Measurements from ENCODE around the gene AUTS2. TPM values are rescaled to one million over a fixed set of nuclear protein-coding genes. Genes with fewer than 3 reads are reported as not detected.

The AUTS2 gene
- total and polyA plus RNA-seq, 2 experiments from 2014 or later: 3.0 to 4.4 TPM

GRCh38 chr7:70527520-70528115, 929.3 kb downstream of the AUTS2 start:
- no peaks in the 10 kb centered on the region for H3K79me2 ChIP-seq (ENCODE audit: insufficient read depth)
- no peak overlapping the region for H2AFZ ChIP-seq
- TF ChIP-seq EZH2phosphoT487 (IDR thresholded peaks at IDR 0.05; ENCODE audit: insufficient read depth, low read depth) (no peak), EZH2 (IDR thresholded peaks at IDR 0.05; ENCODE audit: insufficient read depth, poor library complexity, severe bottlenecking) (no peak)
- no peaks in the 10 kb centered on the region for H3K4me1 ChIP-seq (ENCODE audit: insufficient read depth)
- H3K9me3 ChIP-seq (ENCODE audit: low read depth): no peaks in the 10 kb centered on the region
- H3K4me2 ChIP-seq (ENCODE audit: unreplicated experiment): no peak overlapping the region
- H4K20me1 ChIP-seq (ENCODE audit: insufficient read depth): no peaks in the 10 kb centered on the region
- 0 out of 2 replicates have a peak, but pooled peaks cover 7% of the 10 kb centered on the region for H3K27me3 ChIP-seq (replicated peaks; ENCODE audit: insufficient read depth)
- no peak overlapping the region for H3K9ac ChIP-seq
- H3K4me3 ChIP-seq: no peak overlapping the region
- in situ Hi-C loops (cut with MboI): loop anchor here (10.0 kb wide), 1 partner anchor 63 kb away; no protein-coding TSS in a partner anchor
- no peak overlapping the region for H3K27ac ChIP-seq
- no peak for DNase-seq
- no peaks in the 10 kb centered on the region for H3K36me3 ChIP-seq (ENCODE audit: low read depth)
- H3F3A ChIP-seq (ENCODE audit: insufficient read depth): no peaks in the 10 kb centered on the region
- 88 to 89% methylated on average over 3 of the region's 3 CpGs for WGBS, 2 experiments (ENCODE audit: low coverage in 1 of 2, low lambda C conversion rate in 2 of 2, missing lambda C conversion rate in 2 of 2)
- no peaks in the 10 kb centered on the region for H3K9me2 ChIP-seq (ENCODE audit: insufficient read depth)

GRCh38 chr7:70529436-70529835, 931.2 kb downstream of the AUTS2 start:
- 69 to 77% methylated on average over 5 of the region's 5 CpGs for WGBS, 2 experiments (ENCODE audit: low coverage in 1 of 2, low lambda C conversion rate in 2 of 2, missing lambda C conversion rate in 2 of 2)
- no peaks in the 10 kb centered on the region for H3K79me2 ChIP-seq (ENCODE audit: insufficient read depth)
- no peak overlapping the region for H2AFZ ChIP-seq
- H3K9ac ChIP-seq: no peak overlapping the region
- H3K27ac ChIP-seq: no peak overlapping the region
- H3K27me3 ChIP-seq (replicated peaks; ENCODE audit: insufficient read depth): 0 out of 2 replicates have a peak, but pooled peaks cover 7% of the 10 kb centered on the region
- H3K9me2 ChIP-seq (ENCODE audit: insufficient read depth): no peaks in the 10 kb centered on the region
- no peaks in the 10 kb centered on the region for H3K4me1 ChIP-seq (ENCODE audit: insufficient read depth)
- no peak overlapping the region for H3K4me2 ChIP-seq (ENCODE audit: unreplicated experiment)
- DNase-seq: no peak
- H3F3A ChIP-seq (ENCODE audit: insufficient read depth): no peaks in the 10 kb centered on the region
- in situ Hi-C loops (cut with MboI): loop anchor here (10.0 kb wide), 1 partner anchor 65 kb away; no protein-coding TSS in a partner anchor
- TF ChIP-seq EZH2phosphoT487 (IDR thresholded peaks at IDR 0.05; ENCODE audit: insufficient read depth, low read depth) (no peak), EZH2 (IDR thresholded peaks at IDR 0.05; ENCODE audit: insufficient read depth, poor library complexity, severe bottlenecking) (no peak)
- H4K20me1 ChIP-seq (ENCODE audit: insufficient read depth): no peaks in the 10 kb centered on the region
- no peaks in the 10 kb centered on the region for H3K36me3 ChIP-seq (ENCODE audit: low read depth)
- no peaks in the 10 kb centered on the region for H3K9me3 ChIP-seq (ENCODE audit: low read depth)
- H3K4me3 ChIP-seq: no peak overlapping the region

- Histone ChIP-seq H3K79me2 (ENCODE audit: insufficient read depth) (no peaks in the 10 kb centered on the region), H3K4me3 (no peak overlapping the region), H3K4me2 (ENCODE audit: unreplicated experiment) (no peak overlapping the region), H2AFZ (no peak overlapping the region), H3K4me1 (ENCODE audit: insufficient read depth) (no peaks in the 10 kb centered on the region), H3K9me2 (ENCODE audit: insufficient read depth) (no peaks in the 10 kb centered on the region), H3K36me3 (ENCODE audit: low read depth) (no peaks in the 10 kb centered on the region), H4K20me1 (ENCODE audit: insufficient read depth) (no peaks in the 10 kb centered on the region), H3F3A (ENCODE audit: insufficient read depth) (no peaks in the 10 kb centered on the region), H3K9me3 (ENCODE audit: low read depth) (no peaks in the 10 kb centered on the region), H3K9ac (no peak overlapping the region), H3K27me3 (replicated peaks; ENCODE audit: insufficient read depth) (0 out of 2 replicates have a peak, but pooled peaks cover 7% of the 10 kb centered on the region), H3K27ac (no peak overlapping the region)
- 63 to 68% methylated on average over 8 of the region's 8 CpGs for WGBS, 2 experiments (ENCODE audit: low coverage in 1 of 2, low lambda C conversion rate in 2 of 2, missing lambda C conversion rate in 2 of 2)
- TF ChIP-seq EZH2phosphoT487 (IDR thresholded peaks at IDR 0.05; ENCODE audit: insufficient read depth, low read depth) (no peak), EZH2 (IDR thresholded peaks at IDR 0.05; ENCODE audit: insufficient read depth, poor library complexity, severe bottlenecking) (no peak)
- in situ Hi-C loops (cut with MboI): loop anchor here (10.0 kb wide), 1 partner anchor 65 kb away; no protein-coding TSS in a partner anchor
- no peak for DNase-seq
Observed at GRCh38 chr7:70529914-70530585, 931.8 kb downstream of the AUTS2 start.

GRCh38 chr7:70533614-70534013, 935.3 kb downstream of the AUTS2 start:
- DNase-seq: no peak
- Histone ChIP-seq H3K4me2 (ENCODE audit: unreplicated experiment) (no peak overlapping the region), H3K4me3 (no peak overlapping the region), H3K9ac (no peak overlapping the region), H3K27me3 (replicated peaks; ENCODE audit: insufficient read depth) (0 out of 2 replicates have a peak, but pooled peaks cover 7% of the 10 kb centered on the region), H3K27ac (no peak overlapping the region), H3K79me2 (ENCODE audit: insufficient read depth) (no peaks in the 10 kb centered on the region), H3K36me3 (ENCODE audit: low read depth) (no peaks in the 10 kb centered on the region), H3F3A (ENCODE audit: insufficient read depth) (no peaks in the 10 kb centered on the region), H3K4me1 (ENCODE audit: insufficient read depth) (no peaks in the 10 kb centered on the region), H3K9me2 (ENCODE audit: insufficient read depth) (no peaks in the 10 kb centered on the region), H3K9me3 (ENCODE audit: low read depth) (no peaks in the 10 kb centered on the region), H2AFZ (no peak overlapping the region), H4K20me1 (ENCODE audit: insufficient read depth) (no peaks in the 10 kb centered on the region)
- whole genome bisulfite sequencing, 2 experiments (ENCODE audit: low coverage in 1 of 2, low lambda C conversion rate in 2 of 2, missing lambda C conversion rate in 2 of 2): 54 to 73% methylated on average over 2 of the region's 2 CpGs
- TF ChIP-seq EZH2phosphoT487 (IDR thresholded peaks at IDR 0.05; ENCODE audit: insufficient read depth, low read depth) (no peak), EZH2 (IDR thresholded peaks at IDR 0.05; ENCODE audit: insufficient read depth, poor library complexity, severe bottlenecking) (no peak)
- in situ Hi-C loops (cut with MboI): no loop called here

All from GM23248 (cell line).